HG03521 (cell line): ENCODE data around the gene ITSN1.
A peak's percentile ranks its signal among the peaks of the same experiment; 100 is the strongest.
"Not testable (repeated sequence)": the region's sequence is repeated elsewhere in the genome, so short reads cannot be mapped to it uniquely, and the experiment has no call there.

ENCODE experiments used
- ATAC-seq: cut with Tn5 transposase; IDR thresholded peaks from one replicate; pipeline ENCODE4 v1.9.1; 2021; ENCODE audit warnings: mild to moderate bottlenecking, moderate library complexity; ENCODE audit not compliant: unreplicated experiment

ITSN1 gene

GRCh38 chr21:33915368-33916199 lies 273.3 kb downstream of the ITSN1 start, which contains the start of gene ATP5PO:
ATP5PO (minus strand) TSS chr21:33915804; CDS start chr21:33915763, 41 bp downstream.
- peak; percentile 98 for ATAC-seq

GRCh38 chr21:33916200-33916567 lies 273.9 kb downstream of the ITSN1 start:
- ATAC-seq: peak; percentile 2

DNA sequence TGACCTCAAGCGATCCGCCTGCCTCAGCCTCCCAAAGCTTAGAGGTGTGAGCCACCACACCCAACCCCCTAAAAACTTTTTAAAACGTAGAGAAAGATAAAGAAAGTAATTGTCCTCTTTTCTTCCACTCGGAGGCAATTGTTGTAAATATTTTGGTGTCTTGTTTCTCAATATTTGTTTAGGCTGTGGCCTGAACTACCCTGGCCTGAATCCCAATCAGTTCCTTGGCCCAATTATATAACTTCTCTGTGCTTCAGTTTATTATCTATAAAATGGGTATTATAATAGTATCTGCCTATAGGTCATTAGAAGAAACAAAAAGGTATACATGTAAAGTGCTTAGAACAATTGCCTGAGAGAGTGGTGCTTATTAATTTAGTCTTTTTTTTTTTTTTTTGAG lies 275.1 kb downstream of the ITSN1 start:
- ATAC-seq: no peak

- peak; percentile 79 for ATAC-seq
Observed at GRCh38 chr21:33924079-33924765, 281.9 kb downstream of the ITSN1 start.

- ATAC-seq: no peak
Observed at GRCh38 chr21:33924766-33925100, 282.4 kb downstream of the ITSN1 start.

DNA sequence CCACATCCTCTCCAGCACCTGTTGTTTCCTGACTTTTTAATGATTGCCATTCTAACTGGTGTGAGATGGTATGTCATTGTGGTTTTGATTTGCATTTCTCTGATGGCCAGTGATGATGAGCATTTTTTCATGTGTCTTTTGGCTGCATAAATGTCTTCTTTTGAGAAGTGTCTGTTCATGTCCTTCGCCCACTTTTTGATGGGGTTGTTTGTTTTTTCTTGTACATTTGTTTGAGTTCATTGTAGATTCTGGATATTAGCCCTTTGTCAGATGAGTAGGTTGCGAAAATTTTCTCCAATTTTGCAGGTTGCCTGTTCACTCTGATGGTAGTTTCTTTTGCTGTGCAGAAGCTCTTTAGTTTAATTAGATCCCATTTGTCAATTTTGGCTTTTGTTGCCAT lies 283.9 kb downstream of the ITSN1 start:
- not testable (repeated sequence) for ATAC-seq

DNA sequence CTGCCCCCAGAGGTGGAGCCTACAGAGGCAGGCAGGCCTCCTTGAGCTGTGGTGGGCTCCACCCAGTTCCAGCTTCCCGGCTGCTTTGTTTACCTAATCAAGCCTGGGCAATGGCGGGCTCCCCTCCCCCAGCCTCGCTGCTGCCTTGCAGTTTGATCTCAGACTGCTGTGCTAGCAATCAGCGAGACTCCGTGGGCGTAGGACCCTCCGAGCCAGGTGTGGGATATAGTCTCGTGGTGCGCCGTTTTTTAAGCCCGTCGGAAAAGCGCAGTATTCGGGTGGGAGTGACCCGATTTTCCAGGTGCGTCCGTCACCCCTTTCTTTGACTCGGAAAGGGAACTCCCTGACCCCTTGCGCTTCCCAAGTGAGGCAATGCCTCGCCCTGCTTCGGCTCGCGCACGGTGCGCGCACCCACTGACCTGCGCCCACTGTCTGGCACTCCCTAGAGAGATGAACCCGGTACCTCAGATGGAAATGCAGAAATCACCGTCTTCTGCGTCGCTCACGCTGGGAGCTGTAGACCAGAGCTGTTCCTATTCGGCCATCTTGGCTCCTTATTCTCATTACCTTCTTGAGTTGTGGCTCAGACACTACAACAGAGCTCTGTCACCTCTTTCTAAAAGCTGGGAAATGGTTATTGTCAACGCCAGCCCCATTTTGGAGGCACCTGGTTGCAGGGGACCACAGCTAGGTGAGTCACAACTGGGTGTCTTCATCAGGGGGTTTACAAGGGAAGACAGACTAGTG lies 288.9 kb downstream of the ITSN1 start:
- not testable (repeated sequence) for ATAC-seq

GRCh38 chr21:33931799-33932390 lies 289.6 kb downstream of the ITSN1 start:
- ATAC-seq: no peak

DNA sequence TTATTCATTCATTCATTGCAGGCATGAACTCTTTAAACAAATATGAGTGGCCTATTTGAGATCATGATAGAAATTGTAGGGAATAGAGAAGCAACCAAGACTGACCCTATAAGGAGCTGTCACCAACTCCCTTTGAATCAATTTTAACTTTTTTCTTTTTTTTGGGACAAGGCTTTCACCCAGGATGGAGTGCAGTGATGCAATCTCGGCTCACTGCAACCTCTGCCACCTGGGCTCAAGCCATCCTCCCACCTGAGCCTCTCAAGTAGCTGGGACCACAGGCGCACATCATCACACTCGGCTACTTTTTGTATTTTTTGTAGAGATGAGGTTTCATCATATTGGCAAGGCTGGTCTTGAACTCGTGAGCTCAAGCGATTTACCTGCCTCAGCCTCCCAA lies 290.4 kb downstream of the ITSN1 start:
- no peak for ATAC-seq

GRCh38 chr21:33936301-33937038 lies 294.2 kb downstream of the ITSN1 start:
- ATAC-seq: no peak

- ATAC-seq: no peak
Observed at GRCh38 chr21:33937146-33937545, 294.8 kb downstream of the ITSN1 start.

- ATAC-seq: no peak
Observed at GRCh38 chr21:33937931-33938339, 295.6 kb downstream of the ITSN1 start.

- no peak for ATAC-seq
Observed at GRCh38 chr21:33938381-33938780, 296.1 kb downstream of the ITSN1 start.

- ATAC-seq: no peak
Observed at GRCh38 chr21:33939226-33939625, 296.9 kb downstream of the ITSN1 start.

- no peak for ATAC-seq
Observed at GRCh38 chr21:33940164-33940880, 298.0 kb downstream of the ITSN1 start.

- ATAC-seq: no peak
Observed at GRCh38 chr21:33940881-33941245, 298.6 kb downstream of the ITSN1 start.

DNA sequence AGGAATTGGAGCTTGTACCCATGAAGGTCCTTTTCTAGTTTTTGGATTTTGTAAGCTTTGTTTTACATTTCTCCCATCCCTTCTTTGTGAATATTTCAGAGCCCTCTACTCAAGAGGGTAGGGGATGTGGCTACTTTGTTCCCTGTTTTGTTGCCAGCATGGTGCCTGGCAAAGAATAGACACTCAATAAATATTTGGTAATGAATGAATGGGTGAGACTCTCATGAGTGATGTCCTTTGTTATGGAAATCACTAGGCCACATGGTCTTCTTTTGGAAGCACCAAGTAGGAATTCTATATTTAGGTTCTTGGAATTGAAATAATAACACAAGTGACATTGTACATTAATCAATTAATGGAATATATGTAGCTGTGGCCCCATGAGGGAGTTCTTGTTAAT lies 300.1 kb downstream of the ITSN1 start:
- ATAC-seq: no peak

DNA sequence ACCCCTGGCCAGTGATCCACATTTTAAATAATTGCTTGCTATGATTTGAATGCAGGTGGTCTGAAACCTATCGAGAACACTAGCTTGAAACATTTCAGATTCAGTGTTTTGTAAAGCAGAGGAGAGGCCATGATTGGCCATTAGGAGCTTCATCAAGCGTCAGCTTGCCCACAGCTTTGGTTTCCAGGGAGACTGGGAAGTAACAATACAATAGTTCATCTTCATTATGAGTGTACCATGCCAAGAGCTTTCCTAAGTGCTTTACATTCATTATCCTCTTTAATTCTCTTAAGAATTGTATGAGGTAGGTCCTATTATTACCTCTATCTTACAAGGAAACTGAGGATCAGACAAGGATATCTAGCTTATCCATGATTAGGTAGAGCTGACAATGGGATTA lies 301.0 kb downstream of the ITSN1 start:
- no peak for ATAC-seq

DNA sequence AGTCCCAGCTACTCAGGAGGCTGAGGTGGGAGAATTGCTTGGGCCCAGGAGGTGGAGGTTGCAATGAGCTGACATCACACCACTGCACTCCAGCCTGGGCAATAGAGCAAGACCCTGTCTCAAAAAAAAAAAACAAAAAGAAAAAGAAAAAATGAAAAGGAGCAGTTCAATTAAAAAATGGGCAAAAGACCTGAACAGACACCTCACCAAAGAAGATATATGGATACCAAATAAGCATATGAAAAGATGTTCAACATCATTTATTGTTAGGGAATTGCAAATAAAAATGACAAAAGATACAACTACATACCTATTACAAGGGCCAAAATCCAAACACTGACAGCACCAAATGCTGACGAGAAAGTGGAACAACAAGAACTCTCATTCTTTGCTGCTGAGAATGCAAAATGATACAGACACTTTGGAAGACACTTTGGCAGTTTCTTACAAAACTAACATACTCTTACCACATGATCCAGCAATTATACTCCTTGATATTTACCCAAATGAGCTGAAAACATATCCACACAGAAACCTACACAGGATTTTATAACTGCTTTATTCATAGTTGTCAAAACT lies 302.0 kb downstream of the ITSN1 start:
- ATAC-seq: no peak
